Measurements from ENCODE around the gene DUSP22. TPM values are rescaled to one million over a fixed set of nuclear protein-coding genes. Genes with fewer than 3 reads are reported as not detected.

The DUSP22 gene
- total RNA-seq, 1 experiment from 2014 or later: 19.2 TPM

GRCh38 chr6:342832-343179 lies 50.5 kb downstream of the DUSP22 start:
- Histone ChIP-seq H2AFZ (ENCODE audit: low read depth, low read length, poor library complexity, severe bottlenecking) (no peak overlapping the region), H3K9ac (ENCODE audit: low read length) (no peak overlapping the region), H3K9me2 (ENCODE audit: insufficient read depth) (no peaks in the 10 kb centered on the region), H3K36me3 (ENCODE audit: control insufficient read depth in 1 of 2, insufficient read depth in 2 of 2, low read length in 2 of 2) (no peaks in the 10 kb centered on the region), H3K4me3 (replicated peaks in 1 of 2; ENCODE audit: low read depth in 1 of 2, low read length in 2 of 2) (no peak overlapping the region), H3K27me3 (ENCODE audit: insufficient read depth, low read length) (no peaks in the 10 kb centered on the region), H4K20me1 (ENCODE audit: insufficient read depth) (no peaks in the 10 kb centered on the region), H3K79me2 (ENCODE audit: insufficient read depth, low read length) (no peaks in the 10 kb centered on the region), H3K4me2 (ENCODE audit: low read length) (no peak overlapping the region), H3K4me1 (ENCODE audit: control insufficient read depth in 1 of 2, insufficient read depth in 2 of 2, low read length in 2 of 2) (no peaks in the 10 kb centered on the region), H3K9me3 (ENCODE audit: control insufficient read depth in 1 of 2, insufficient read depth in 1 of 2, low read depth in 1 of 2, low read length in 2 of 2) (peaks cover 0 to 4% of the 10 kb centered on the region in 2 experiments; a peak in 2 of 4 replicates), H3K27ac (ENCODE audit: low read depth, low read length) (no peak overlapping the region)
- DNase-seq (ENCODE audit: low read depth, low spot score) (no peak), ATAC-seq (no peak)
- ChIA-PET CTCF (no interaction called here), RAD21 (ENCODE audit: low non-redundant PET in 1 of 2, low total read pairs in 2 of 2, uncharacterized antibody in 2 of 2, unreplicated experiment in 2 of 2) (no interaction called here), POLR2A (no interaction called here)
- TF ChIP-seq EZH2phosphoT487 (IDR thresholded peaks at IDR 0.05; ENCODE audit: borderline replicate concordance): no peak
- TF ChIP-seq EZH2 (IDR thresholded peaks at IDR 0.05): no peak
- TF ChIP-seq REST (IDR thresholded peaks at IDR 0.05; ENCODE audit: low read depth): no peak
- no peak for TF ChIP-seq TCF7L2 (IDR thresholded peaks at IDR 0.05; ENCODE audit: borderline replicate concordance, extremely low read depth, insufficient read depth, insufficient read length)
- intact Hi-C loops (cut with micrococcal nuclease): no loop called here
- no TSS peak for BruUV-seq (replicated peaks)

- Histone ChIP-seq H3K27me3 (ENCODE audit: insufficient read depth, low read length) (no peaks in the 10 kb centered on the region), H4K20me1 (ENCODE audit: insufficient read depth) (no peaks in the 10 kb centered on the region), H3K36me3 (ENCODE audit: control insufficient read depth in 1 of 2, insufficient read depth in 2 of 2, low read length in 2 of 2) (no peaks in the 10 kb centered on the region), H3K4me2 (ENCODE audit: low read length) (no peak overlapping the region), H3K9me2 (ENCODE audit: insufficient read depth) (no peaks in the 10 kb centered on the region), H3K4me1 (ENCODE audit: control insufficient read depth in 1 of 2, insufficient read depth in 2 of 2, low read length in 2 of 2) (no peaks in the 10 kb centered on the region), H2AFZ (ENCODE audit: low read depth, low read length, poor library complexity, severe bottlenecking) (no peak overlapping the region), H3K9me3 (ENCODE audit: control insufficient read depth in 1 of 2, insufficient read depth in 1 of 2, low read depth in 1 of 2, low read length in 2 of 2) (peaks cover 0 to 4% of the 10 kb centered on the region in 2 experiments; a peak in 2 of 4 replicates), H3K9ac (ENCODE audit: low read length) (no peak overlapping the region), H3K27ac (ENCODE audit: low read depth, low read length) (no peak overlapping the region), H3K4me3 (replicated peaks in 1 of 2; ENCODE audit: low read depth in 1 of 2, low read length in 2 of 2) (no peak overlapping the region), H3K79me2 (ENCODE audit: insufficient read depth, low read length) (no peaks in the 10 kb centered on the region)
- intact Hi-C loops (cut with micrococcal nuclease): no loop called here
- BruUV-seq (replicated peaks): no TSS peak
- DNase-seq (ENCODE audit: low read depth, low spot score): no peak
- TF ChIP-seq TCF7L2 (IDR thresholded peaks at IDR 0.05; ENCODE audit: borderline replicate concordance, extremely low read depth, insufficient read depth, insufficient read length) (no peak), ZNF274 (IDR thresholded peaks at IDR 0.05; ENCODE audit: low read depth, low read length) (no peak), CBX3 (IDR thresholded peaks at IDR 0.05; ENCODE audit: low read depth) (no peak), ZFX (IDR thresholded peaks at IDR 0.05) (no peak), SP1 (IDR thresholded peaks at IDR 0.05; ENCODE audit: low read depth) (no peak), JUND (IDR thresholded peaks at IDR 0.05) (no peak), POLR2A (IDR thresholded peaks at IDR 0.05; ENCODE audit: borderline replicate concordance, extremely low read depth, insufficient read depth, insufficient read length) (no peak), SIN3A (IDR thresholded peaks at IDR 0.05; ENCODE audit: low read depth) (no peak), ELF1 (IDR thresholded peaks at IDR 0.05; ENCODE audit: borderline replicate concordance, low read depth) (no peak), POLR2AphosphoS5 (IDR thresholded peaks at IDR 0.05; ENCODE audit: low read depth, low read length) (no peak), FOSL1 (IDR thresholded peaks at IDR 0.05; ENCODE audit: low read depth) (no peak), EZH2 (IDR thresholded peaks at IDR 0.05) (no peak)
- no peak for ATAC-seq
- POLR2A ChIA-PET: no interaction called here
- CTCF ChIA-PET: no interaction called here
- RAD21 ChIA-PET (ENCODE audit: low non-redundant PET in 1 of 2, low total read pairs in 2 of 2, uncharacterized antibody in 2 of 2, unreplicated experiment in 2 of 2): no interaction called here
These were observed 51.1 kb downstream of the DUSP22 start for GRCh38 chr6:343226-343935.
